ENCODE results near the gene ALKAL2.

- TF ChIP-seq GATA2 (IDR thresholded peaks at IDR 0.05; ENCODE audit: low read depth, low read length) (no peak), GATA3 (IDR thresholded peaks at IDR 0.05; ENCODE audit: low read depth, low read length) (no peak)
Measured at GRCh38 chr2:268323-268722, 19.6 kb downstream of the ALKAL2 start.

Data from SH-SY5Y (cell line).